T-helper 17 cell (primary cell): ENCODE results near the gene CPSF3. TPM values are rescaled to one million over a fixed set of nuclear protein-coding genes. Genes with fewer than 3 reads are reported as not detected.
"Not testable (repeated sequence)": the region's sequence is repeated elsewhere in the genome, so short reads cannot be mapped to it uniquely, and the experiment has no call there.

Experiments used
- ATAC-seq: fragments of 150-1000 bp; cut with Tn5 transposase; 2 replicates; pipeline ENCODE4 v1.10.0; 2021; ENCODE audit warnings: mild to moderate bottlenecking, moderate library complexity
- DNase-seq, 3 donors: peaks; one replicate each; pipeline versions ENCODE4 v3.0.0 to v3.0.0-alpha.2; 2020 to 2021
- H3K9me3 ChIP-seq: one replicate; pipeline ENCODE4 v1.7.0; 2013; ENCODE audit warnings: low read length, mild to moderate bottlenecking; ENCODE audit not compliant: control insufficient read depth, poor library complexity, severe bottlenecking
- H3K27ac Mint-ChIP-seq: one replicate; pipeline ENCODE4 v1.8.0; 2022; ENCODE audit warnings: mild to moderate bottlenecking, moderate library complexity, mixed read lengths
- H3K27me3 Mint-ChIP-seq: one replicate; pipeline ENCODE4 v1.8.0; 2022; ENCODE audit warnings: mixed read lengths
- H3K36me3 Mint-ChIP-seq: one replicate; pipeline ENCODE4 v1.8.0; 2022; ENCODE audit warnings: low read depth, mixed read lengths
- H3K4me1 Mint-ChIP-seq: one replicate; pipeline ENCODE4 v1.8.0; 2022; ENCODE audit warnings: mild to moderate bottlenecking, mixed read lengths
- H3K4me3 Mint-ChIP-seq: one replicate; pipeline ENCODE4 v1.8.0; 2022; ENCODE audit warnings: mild to moderate bottlenecking, moderate library complexity, mixed read lengths
- total RNA-seq, 4 donors: library from RNA in 2 of 4; stranded (reverse) in 2 of 4; gene quantifications; one replicate each; pipeline ENCODE4 v1.2.3 and lab custom pipeline; 2022 to 2026

The CPSF3 gene
- total RNA-seq, 2 donors from 2014 or later: 18.1 to 19.0 TPM

GRCh38 chr2:9497017-9497416 is 73.6 kb downstream of the CPSF3 start:
- Mint-ChIP-seq H3K4me1 (peaks cover 13% of the 10 kb centered on the region), H3K36me3 (peaks cover 6% of the 10 kb centered on the region), H3K27me3 (no peaks in the 10 kb centered on the region), H3K27ac (peak overlapping the region; percentile 51), H3K4me3 (no peak overlapping the region)
- DNase-seq: no peak
- ATAC-seq: no peak
- no peaks in the 10 kb centered on the region for H3K9me3 ChIP-seq

- peaks cover 6% of the 10 kb centered on the region for H3K36me3 Mint-ChIP-seq
- no peak overlapping the region for H3K4me3 Mint-ChIP-seq
- ATAC-seq (no peak), DNase-seq (no peak)
- peaks cover 12% of the 10 kb centered on the region for H3K4me1 Mint-ChIP-seq
- no peak overlapping the region for H3K27ac Mint-ChIP-seq
- H3K27me3 Mint-ChIP-seq: no peaks in the 10 kb centered on the region
- no peaks in the 10 kb centered on the region for H3K9me3 ChIP-seq
Observed at GRCh38 chr2:9498210-9498609, 74.8 kb downstream of the CPSF3 start.

- ATAC-seq (no peak), DNase-seq (no peak)
- no peaks in the 10 kb centered on the region for H3K9me3 ChIP-seq
- Mint-ChIP-seq H3K27ac (no peak overlapping the region), H3K4me1 (peaks cover 7% of the 10 kb centered on the region), H3K4me3 (no peak overlapping the region), H3K36me3 (peaks cover 6% of the 10 kb centered on the region), H3K27me3 (no peaks in the 10 kb centered on the region)
Observed at GRCh38 chr2:9508931-9509330, 85.5 kb downstream of the CPSF3 start.

- not testable (repeated sequence) for H3K9me3 ChIP-seq, DNase-seq, H3K4me1 Mint-ChIP-seq, H3K4me3 Mint-ChIP-seq, ATAC-seq, H3K27me3 Mint-ChIP-seq
- Mint-ChIP-seq H3K27ac (peak overlapping the region; percentile 14), H3K36me3 (peaks cover 11% of the 10 kb centered on the region)
Observed at GRCh38 chr2:9513946-9514345, 90.5 kb downstream of the CPSF3 start.

GRCh38 chr2:9517118-9517782 is 93.8 kb downstream of the CPSF3 start:
- Mint-ChIP-seq H3K36me3 (peaks cover 13% of the 10 kb centered on the region), H3K4me1 (peaks cover 3% of the 10 kb centered on the region), H3K27me3 (no peaks in the 10 kb centered on the region), H3K4me3 (no peak overlapping the region), H3K27ac (peak overlapping the region; percentile 25)
- H3K9me3 ChIP-seq: no peaks in the 10 kb centered on the region
- no peak for DNase-seq
- no peak for ATAC-seq

- ATAC-seq (no peak), DNase-seq (no peak)
- no peaks in the 10 kb centered on the region for H3K27me3 Mint-ChIP-seq
- H3K9me3 ChIP-seq: no peaks in the 10 kb centered on the region
- peaks cover 3% of the 10 kb centered on the region for H3K4me1 Mint-ChIP-seq
- peaks cover 13% of the 10 kb centered on the region for H3K36me3 Mint-ChIP-seq
- H3K27ac Mint-ChIP-seq: no peak overlapping the region
- H3K4me3 Mint-ChIP-seq: no peak overlapping the region
Observed at GRCh38 chr2:9518163-9518562, 94.7 kb downstream of the CPSF3 start.

GRCh38 chr2:9518780-9519179 is 95.3 kb downstream of the CPSF3 start:
- no peak for ATAC-seq

GRCh38 chr2:9519250-9519649 is 95.8 kb downstream of the CPSF3 start:
- DNase-seq (no peak), ATAC-seq (no peak)
- peaks cover 3% of the 10 kb centered on the region for H3K4me1 Mint-ChIP-seq
- no peak overlapping the region for H3K4me3 Mint-ChIP-seq
- H3K27ac Mint-ChIP-seq: no peak overlapping the region
- no peaks in the 10 kb centered on the region for H3K9me3 ChIP-seq
- no peaks in the 10 kb centered on the region for H3K27me3 Mint-ChIP-seq
- peaks cover 9% of the 10 kb centered on the region for H3K36me3 Mint-ChIP-seq

More at GRCh38 chr2:9518780-9519179, 95.3 kb downstream of the CPSF3 start:
- H3K9me3 ChIP-seq: no peaks in the 10 kb centered on the region
- Mint-ChIP-seq H3K27ac (no peak overlapping the region), H3K4me3 (no peak overlapping the region), H3K36me3 (peaks cover 9% of the 10 kb centered on the region), H3K27me3 (no peaks in the 10 kb centered on the region), H3K4me1 (peaks cover 3% of the 10 kb centered on the region)
- no peak for DNase-seq

Other genes with a start within 250 kb of the CPSF3 start
- gene ASAP2, start 216.8 kb upstream of the CPSF3 start, total RNA-seq: 10 to 100 TPM in 1 of 2 donors, under 1 TPM in 1; 0.75 to 14.8 TPM
- gene ITGB1BP1, start 126 bp upstream of the CPSF3 start, total RNA-seq: 10 to 100 TPM; 62.6 to 74.9 TPM
- gene IAH1, start 50.9 kb downstream of the CPSF3 start, total RNA-seq: 10 to 100 TPM; 43.6 to 45.2 TPM
- gene ADAM17, start 132.2 kb downstream of the CPSF3 start, total RNA-seq: 10 to 100 TPM; 27.2 to 34.0 TPM
- gene YWHAQ, start 207.3 kb downstream of the CPSF3 start, total RNA-seq: 100 to 1,000 TPM; 176 to 189 TPM